Measurements from ENCODE around the gene CFLAR.
"Not testable (repeated sequence)": the region's sequence is repeated elsewhere in the genome, so short reads cannot be mapped to it uniquely, and the experiment has no call there.

The CFLAR gene

DNA sequence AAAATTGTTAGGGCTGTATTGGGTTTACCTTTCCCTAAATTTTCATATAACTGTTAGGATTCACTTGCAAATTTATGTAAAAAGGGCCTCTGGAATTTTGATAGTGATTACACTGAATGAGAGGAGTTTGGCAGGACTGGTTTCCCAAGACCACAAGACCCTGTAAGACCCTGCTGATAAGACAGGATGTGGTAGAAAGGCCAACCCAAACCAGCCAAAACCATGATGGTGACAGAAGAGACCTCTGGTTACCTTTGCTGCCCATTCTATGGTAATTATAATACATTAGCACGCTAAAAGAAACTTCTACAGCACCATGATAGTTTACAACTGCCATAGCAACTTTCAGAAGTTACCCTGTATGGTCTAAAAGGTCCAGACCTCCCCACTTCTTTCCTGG lies 58.7 kb downstream of the CFLAR start:
- no peak for DNase-seq

DNA sequence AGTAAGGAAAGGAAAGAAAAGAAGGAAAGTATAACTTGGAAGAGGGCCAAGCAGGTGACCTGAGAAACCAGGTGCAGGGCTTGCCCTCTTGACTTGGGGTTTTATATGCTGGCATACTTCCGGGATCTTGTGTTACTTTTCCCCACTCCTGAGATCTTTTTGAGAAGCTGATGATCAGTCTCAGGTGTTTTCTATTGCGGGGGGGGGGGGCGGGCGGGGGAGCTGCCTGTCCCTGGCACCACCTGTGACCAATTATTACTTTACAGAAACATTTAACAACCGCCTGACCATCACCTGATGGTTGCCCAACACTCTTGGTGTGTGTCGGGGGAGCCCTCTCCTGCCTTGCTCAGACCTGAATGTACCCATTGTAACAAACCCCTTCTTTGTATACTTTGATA lies 60.1 kb downstream of the CFLAR start:
- DNase-seq: no peak

DNA sequence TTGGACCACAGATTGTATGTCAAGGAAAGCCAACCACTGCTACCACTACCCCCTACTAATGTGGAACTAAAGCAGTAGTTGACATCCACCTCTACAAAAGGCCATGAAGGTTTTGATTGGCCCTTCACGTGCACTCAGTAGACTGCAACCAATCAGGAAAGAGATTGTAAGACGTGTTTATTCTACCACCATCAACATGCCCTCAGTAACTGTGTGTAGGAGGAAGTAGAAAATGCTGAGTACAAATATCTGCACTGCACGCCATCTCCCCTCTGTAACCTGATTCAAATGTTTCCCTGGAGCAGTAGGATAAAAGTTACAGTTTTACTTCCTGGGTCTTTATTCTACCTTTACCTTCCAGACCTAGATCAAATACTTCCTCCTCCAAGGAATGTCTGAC lies 64.0 kb downstream of the CFLAR start:
- no peak for DNase-seq

DNA sequence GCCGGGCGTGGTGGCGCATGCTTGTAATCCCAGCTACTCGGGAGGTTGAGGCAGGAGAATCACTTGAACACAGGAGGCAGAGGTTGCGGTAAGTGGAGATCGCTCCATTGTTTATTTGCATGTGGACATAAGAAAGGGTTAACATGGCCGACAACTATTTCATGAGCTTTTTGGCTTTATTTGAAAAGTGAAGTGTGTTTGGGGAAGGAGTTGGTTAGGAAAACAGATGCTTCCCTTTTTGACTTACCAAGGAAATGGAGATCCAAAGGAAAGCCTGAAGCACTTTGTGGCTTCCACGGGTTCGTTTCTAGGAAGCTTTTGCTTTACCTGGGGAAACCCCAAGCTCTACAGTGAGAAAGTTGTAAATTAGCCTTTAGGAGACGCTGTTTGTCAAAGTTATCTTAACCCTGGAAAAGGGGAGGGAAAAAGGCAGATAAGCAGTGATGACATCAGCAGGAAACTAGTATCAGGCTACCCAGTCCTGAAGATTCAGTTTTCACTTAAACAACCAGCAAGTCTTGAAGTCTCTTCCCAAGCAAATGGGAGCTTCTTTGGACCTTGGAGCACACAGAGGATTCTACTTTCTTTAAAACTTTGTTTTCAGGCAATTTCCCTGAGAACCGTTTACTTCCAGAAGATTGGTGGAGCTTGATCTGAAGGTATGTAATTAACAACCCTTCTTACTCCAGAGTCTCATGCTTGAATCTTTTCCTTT lies 66.8 kb downstream of the CFLAR start, which contains the start of gene CASP10:
TSS of gene CASP10 (plus strand) at position 492 of the 715 bp plus-strand sequence. CDS start 2,637 bp downstream, outside the sequence.
- no peak for DNase-seq

DNA sequence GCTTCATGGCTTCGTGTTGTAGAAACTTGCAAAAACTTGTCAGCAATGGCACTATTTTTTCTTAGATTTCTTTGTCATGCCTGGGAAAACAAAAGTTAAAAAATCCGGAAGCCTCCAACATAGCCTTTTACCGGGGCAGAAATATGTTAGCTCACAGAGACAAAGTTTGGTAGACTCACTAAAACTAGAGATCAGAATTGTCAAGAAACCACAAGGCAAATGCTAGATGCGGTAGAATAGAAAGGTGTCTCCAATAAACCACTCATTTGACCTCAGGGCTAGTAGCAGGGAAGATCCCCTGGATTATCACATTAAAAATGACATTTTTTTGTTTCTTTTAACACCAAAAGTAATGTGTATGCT lies 67.4 kb downstream of the CFLAR start:
- no peak for DNase-seq

DNA sequence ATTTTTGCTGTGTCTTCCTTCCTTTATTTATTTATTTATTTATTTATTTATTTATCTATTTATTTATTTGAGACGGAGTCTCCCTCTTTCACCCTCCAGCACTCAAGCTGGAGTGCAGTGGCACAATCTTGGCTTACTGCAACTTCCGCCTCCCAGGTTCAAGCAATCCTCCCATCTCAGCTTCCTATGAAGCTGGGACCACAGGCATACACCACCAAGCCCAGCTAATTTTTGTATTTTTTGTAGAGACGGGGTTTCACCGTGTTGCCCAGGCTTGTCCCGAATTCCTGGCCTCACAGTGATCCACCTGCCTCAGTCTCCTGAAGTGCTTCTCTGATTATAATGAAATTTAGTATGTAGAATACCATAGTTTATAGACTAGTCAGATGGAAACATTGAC lies 67.9 kb downstream of the CFLAR start:
- peak in 1 of 56 donors; percentile 1 for DNase-seq

DNA sequence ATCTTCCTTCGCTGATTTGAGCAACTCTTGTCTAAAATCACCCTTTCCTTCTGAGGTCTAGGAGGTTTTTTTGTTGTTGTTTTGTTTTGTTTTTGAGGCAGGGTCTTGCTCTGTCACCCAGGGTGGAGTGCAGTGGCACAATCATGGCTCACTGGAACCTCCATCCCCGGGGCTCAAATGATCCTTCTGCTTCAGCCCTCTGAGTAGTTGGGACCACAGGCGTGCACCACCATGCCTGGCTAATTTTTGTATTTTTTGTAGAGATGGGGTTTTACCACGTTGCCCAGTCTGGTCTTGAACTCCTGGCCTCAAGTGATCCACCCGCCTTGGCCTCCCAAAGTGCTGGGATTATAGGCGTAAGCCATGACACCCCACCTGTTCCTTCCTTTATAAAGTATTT lies 68.3 kb downstream of the CFLAR start:
- not testable (repeated sequence) for DNase-seq

DNA sequence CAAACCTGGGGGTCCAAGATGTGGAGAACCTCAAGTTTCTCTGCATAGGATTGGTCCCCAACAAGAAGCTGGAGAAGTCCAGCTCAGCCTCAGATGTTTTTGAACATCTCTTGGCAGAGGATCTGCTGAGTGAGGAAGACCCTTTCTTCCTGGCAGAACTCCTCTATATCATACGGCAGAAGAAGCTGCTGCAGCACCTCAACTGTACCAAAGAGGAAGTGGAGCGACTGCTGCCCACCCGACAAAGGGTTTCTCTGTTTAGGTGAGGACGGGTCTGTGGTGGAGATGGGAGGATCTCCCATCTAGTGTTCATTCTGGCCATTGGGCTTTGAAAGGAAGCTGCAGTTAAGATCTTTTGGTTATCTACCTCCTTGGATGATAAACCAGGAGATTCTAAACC lies 69.9 kb downstream of the CFLAR start:
- no peak for DNase-seq

DNA sequence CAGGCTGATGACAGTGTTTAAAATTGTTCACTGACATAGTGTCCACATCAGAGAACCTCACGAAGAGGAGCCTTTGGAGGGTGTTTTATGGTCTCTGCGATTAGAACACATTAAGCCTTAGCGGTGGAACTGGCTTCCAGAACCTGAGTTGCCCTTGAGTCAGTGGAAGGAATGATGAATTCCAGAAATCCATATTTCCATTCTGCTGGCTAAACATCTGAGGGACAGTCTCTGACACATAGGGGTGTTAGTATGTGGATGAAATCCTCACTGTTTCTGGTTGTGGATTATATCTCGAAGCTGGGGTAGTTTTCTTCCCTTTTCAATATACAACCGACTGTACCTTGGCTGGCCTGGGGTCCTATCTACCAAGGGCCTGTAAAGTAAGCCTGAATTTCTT lies 71.0 kb downstream of the CFLAR start:
- no peak for DNase-seq

DNA sequence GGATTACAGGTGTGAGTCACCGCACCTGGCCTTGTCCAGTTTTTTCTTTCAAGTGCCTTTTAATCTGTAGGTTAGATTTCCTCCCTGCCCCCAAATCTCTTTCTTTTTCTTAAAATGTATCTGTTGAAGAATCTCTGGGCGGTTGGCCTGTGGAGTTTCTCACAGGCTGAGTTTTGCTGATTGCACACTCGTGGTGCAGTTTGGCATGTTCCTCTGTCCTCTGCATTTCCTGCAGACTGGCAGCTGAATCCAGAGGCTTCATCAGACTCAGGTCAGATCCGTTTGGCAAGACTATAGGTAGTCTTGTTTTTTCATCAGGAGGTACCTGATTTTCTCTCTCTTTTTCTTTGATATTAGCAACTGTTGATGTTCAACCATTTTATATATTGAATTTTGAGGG lies 72.5 kb downstream of the CFLAR start:
- no peak for DNase-seq

DNA sequence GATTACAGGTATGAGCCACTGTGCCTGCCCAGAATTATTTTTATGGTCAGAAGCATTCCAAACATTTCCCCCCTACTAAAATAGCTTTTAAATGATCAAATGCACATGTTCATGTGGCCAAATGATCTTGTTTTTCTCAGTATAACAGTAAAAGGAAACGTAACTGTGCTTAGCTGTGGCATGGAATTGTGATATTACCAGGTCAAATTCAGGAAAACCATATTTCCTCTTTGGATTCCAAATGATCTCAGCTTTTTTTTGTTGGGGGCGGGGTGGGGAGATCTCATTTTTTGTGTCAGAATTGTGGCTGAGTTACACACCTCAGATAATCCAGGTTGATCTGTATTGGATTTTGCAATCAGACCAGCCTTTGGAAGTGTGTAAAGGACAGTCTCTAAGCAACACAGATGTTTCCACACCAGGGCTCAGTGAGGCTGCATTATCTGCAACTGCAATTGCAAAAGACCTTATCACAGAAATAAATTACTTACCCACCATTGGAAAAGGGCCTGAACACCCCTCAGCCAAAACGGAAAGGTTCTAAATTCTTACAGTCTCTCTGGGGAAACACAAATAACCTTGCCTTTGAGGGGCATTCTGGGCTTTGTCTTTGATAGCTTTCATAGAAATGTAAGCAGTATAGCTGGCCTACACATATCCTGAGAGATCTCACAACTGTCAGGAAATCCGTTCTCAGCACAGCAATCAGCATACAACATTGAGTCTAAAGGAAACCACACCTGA lies 75.3 kb downstream of the CFLAR start:
- DNase-seq: no peak

DNA sequence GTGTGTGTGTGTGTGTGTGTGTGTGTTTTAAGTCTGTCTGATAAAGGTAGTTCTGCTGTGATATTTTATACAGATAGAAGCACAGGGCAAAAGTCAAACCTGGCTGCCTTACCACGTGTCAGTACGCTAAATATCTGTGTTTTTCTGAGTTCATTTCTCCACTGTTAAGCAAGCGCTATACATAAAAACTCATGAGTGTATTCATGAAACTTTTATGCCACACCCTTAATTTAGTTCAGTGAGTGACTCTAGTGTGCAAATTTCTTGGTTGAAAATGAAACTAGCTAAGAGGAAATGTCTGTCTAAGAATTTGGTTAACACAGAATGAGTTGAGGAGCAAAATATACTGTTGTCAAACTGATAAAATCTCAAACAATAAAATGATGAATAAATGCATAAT lies 78.1 kb downstream of the CFLAR start:
- DNase-seq: no peak

DNA sequence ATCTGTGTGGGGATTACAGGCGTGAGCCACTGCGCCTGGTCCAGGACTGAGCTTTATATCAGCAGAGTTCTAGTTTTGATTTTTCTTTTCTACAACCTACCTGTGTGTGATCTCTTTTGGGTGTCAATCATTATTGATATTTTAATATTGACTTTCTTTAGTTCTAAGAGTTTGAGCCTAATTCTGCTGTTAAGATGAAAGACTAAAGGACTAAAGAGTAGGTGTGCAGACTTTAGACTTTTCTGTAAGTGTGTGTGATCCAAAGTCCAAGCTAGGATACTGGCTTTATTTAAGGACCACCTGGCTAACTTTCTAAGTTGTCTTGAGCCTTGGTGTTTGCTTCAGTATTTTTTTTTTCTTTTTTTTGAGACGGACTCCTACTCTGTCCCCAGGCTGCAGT lies 79.4 kb downstream of the CFLAR start:
- DNase-seq: no peak

DNA sequence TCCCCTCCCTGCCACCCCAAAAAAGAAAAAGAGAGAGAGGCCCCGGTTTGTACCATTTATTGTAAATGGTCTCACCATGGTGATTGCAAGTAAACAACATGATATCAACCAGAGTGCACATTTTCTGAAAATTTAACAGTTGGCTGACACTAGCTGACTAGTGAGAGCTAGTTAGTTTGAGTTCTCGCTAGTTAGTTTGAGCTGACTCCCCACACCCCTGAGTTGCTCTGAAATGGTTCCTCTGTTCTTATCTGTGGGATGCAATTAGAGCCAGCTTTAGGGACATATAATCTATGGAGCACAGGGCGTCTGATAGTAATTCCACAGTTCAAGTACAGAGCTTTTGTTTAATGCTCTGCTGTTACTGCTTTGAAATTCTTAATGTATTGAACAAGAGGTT lies 80.0 kb downstream of the CFLAR start:
- DNase-seq: no peak

DNA sequence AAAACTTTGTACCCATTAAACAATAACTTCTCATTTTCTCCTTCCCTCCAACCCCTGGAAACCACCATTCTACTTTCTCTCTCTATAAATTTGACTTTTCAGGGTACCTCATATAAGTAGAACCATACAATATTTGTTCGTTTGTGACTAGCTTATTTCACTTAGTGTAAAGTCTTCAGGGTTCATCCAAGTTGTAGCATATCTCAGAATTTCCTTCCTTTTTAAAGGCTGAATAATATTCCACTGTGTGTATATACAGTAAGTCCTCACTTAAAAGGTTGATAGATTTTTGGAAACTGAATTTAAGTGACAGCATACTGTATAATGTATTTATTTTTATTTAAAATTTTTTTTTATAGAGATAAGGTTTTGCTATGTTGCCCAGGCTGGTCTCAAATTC lies 80.8 kb downstream of the CFLAR start:
- DNase-seq: no peak

DNA sequence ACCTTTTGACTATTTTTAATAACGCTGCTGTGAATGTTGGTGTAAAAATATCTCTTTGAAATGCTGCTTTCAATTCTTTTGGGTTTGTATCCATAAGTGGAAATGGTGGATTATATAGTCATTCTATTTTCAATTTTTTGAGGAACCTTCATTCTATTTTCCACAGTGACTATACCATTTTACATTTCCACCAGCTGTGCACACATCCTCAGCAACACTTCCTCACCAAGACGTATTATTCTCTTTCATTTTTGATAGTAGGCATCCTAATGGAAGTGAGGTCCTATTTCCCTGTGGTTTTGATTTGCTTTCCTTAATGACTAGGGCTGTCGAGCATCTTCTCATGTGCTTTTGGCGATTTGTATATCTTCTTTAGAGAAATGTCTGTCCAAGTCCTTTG lies 81.8 kb downstream of the CFLAR start:
- no peak for DNase-seq

DNA sequence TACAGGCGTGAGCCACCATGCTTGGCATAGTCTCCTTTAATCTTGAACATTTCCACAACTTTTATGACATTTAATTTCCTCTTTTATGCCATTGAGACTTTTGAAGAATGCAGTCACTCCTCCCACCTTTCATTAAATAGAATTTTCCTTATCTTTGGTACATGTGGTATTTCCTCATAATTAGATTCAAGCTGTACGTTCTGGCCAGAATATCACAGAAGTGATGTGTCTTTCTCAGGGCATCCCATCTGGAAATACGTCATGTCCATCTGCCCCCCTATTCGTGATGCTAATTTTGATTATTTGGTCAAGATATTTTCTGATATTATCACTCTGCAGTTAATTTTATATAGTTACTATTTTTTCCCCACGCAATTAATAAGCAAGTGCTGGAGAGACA lies 83.9 kb downstream of the CFLAR start:
- DNase-seq: no peak

DNA sequence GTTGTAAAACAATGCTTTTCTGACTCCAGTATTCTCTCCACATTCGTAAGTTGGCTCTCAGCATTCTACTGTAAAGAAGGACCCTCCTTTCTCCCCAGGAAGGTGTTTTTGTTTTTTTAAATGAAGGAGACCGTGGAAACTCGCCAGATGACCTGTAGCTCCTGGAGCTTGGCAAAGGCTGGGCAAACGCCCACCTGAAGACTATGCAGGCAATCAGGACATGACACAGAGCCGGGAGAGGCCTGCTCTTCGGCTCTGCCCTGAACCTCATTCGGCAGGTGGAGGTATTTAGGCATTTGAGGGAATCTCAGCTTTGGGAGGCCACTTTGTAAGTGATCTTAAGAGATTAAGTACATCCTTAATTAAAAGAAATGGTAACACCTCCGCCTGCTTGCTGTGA lies 84.4 kb downstream of the CFLAR start:
- no peak for DNase-seq

DNA sequence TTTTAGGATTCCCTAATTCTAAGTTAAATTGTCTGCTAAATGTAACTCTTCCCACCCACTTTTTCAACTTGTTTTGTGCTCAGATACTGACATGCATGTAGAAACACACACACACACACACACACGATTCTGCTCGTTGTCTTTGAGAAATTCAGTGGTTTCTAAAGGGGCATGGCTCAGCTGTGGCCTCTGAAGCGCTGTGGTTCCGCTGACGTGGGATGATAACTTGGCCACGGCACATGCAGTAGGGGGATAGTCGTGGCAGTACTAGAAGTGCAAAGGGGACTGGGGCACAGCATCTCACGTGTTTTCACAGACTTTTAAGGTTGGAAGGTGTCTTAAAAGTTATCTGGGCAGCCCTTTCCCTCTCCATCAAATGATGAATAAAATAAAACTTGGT lies 85.4 kb downstream of the CFLAR start:
- no peak for DNase-seq

DNA sequence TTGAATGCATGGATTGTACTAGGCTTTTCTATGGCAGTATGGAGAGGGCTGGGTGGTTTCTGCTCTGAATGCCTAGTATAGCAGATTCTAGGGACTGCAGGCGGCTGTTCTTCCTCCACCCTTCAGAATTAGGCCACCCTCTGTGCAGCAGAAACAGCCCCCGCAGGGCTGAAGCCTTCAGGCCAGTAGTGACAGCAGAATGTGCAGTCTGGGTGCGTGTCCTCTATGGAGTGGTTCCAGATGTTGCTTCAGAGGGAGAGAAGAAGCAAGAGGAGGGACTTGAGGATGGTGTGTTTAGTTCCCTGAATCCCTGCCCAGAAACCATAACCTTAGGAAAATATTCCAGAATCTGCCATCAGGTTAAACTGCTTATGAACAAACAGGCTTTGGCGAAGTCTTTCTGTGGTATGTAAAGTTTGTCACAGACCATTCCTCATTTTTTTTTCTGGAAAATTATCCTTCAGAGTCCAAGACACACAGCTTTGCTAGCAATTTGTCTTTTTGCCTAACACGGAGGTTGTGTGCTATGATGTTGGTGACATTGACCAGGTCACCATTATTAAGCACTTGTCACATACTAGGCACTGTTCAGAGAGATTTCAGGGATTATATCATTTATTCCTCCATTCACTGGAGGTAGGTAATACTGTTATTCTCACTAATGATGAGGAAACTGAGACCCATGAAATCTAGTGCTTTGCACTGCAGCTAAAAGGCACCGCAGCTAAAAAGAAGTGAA lies 88.1 kb downstream of the CFLAR start:
- no peak for DNase-seq

DNA sequence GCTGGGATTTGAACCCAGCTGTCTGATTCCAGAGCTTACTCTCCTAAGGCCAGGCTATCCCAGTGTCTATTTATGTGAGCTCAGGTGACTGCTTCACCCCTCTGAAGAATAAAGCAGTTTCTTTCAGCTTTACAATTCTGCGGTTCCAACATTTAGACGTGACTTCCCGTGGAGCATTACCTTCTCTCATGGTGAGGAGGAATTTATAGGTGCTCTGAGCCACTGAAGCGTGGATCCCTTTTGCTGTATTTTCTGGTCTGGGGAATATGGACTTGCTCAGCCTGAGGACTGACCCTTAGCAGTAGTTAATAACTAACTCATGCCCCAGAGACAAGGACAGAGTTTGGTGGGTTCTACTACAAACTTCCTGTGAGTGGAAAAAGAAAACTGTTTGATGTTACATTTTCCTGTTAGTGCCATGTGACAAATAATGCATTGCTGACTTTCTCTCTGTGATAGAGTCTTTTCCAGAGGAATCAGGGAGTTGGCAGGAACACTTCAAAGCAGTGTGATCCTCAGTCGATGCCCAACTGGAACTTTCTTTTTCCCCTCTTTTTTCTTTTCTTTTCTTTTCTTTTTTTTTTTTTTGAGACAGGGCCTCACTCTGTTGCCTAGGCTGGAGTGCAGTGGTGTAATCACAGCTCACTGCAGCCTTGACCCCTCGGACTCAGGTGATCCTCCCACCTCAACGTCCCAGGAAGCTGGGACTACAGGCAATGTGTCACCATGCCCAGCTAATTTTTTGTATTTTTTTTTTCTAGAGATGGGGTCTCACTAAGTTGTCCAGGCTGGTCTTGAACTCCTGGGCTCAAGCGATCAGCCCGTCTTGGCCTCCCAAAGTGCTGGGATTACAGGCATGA lies 88.9 kb downstream of the CFLAR start:
- no peak for DNase-seq

DNA sequence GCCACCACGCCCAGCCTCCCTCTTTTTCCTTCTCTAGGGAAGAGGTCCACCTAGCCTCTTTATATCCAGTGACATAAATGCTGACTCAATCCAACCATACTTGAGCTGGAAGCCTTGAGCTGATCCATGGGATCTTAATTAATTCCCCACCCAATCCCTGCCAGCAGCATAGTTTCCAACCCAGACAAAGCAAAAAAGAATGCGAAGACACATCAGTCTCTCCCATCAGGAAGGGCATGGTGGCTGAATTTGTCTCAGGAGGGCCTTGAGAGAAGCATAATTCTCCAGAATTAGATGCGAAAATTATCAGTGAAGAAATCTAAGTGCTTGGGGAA lies 89.5 kb downstream of the CFLAR start:
- DNase-seq: no peak

Data from nucleus accumbens (tissue), 56 donors.